ENCODE data around the gene KMT2C. TPM values are rescaled to one million over a fixed set of nuclear protein-coding genes. Genes with fewer than 3 reads are reported as not detected.

The KMT2C gene
- total and polyA plus RNA-seq, 2 of the 13 experiments (the other 11 are each of a cell fraction or from before 2014, with no cell fraction given) = 7.1 to 14.4 TPM

- TF ChIP-seq SIX1 (CRISPR knock-in tag; IDR thresholded peaks at IDR 0.05; ENCODE audit: borderline replicate concordance) (no peak), GFI1 (CRISPR knock-in tag; IDR thresholded peaks at IDR 0.05; ENCODE audit: borderline replicate concordance) (peak; percentile 54; the same call in 1 of the 2 replicates), ZUFSP (CRISPR knock-in tag; IDR thresholded peaks at IDR 0.05; ENCODE audit: borderline replicate concordance) (no peak), ZNF609 (CRISPR knock-in tag; IDR thresholded peaks at IDR 0.05; ENCODE audit: borderline replicate concordance) (no peak), JUNB (CRISPR knock-in tag; IDR thresholded peaks at IDR 0.05; ENCODE audit: borderline replicate concordance) (no peak), CTCF (CRISPR knock-in tag; IDR thresholded peaks at IDR 0.05) (no peak), ZBTB3 (CRISPR knock-in tag; IDR thresholded peaks at IDR 0.05; ENCODE audit: borderline replicate concordance, low read depth) (no peak), SMAD3 (CRISPR knock-in tag; IDR thresholded peaks at IDR 0.05) (no peak), CENPX (CRISPR knock-in tag; IDR thresholded peaks at IDR 0.05) (no peak), ATF7-NPFF (CRISPR knock-in tag; IDR thresholded peaks at IDR 0.05; ENCODE audit: low read depth) (no peak; the same call in 1 of the 2 replicates), MYNN (CRISPR knock-in tag; IDR thresholded peaks at IDR 0.05; ENCODE audit: low read depth) (no peak), RBAK (CRISPR knock-in tag; IDR thresholded peaks at IDR 0.05) (no peak), CBFB (CRISPR knock-in tag; IDR thresholded peaks at IDR 0.05) (peak; percentile 80; the same call in 1 of the 2 replicates), DPF2 (CRISPR knock-in tag; IDR thresholded peaks at IDR 0.05; ENCODE audit: borderline replicate concordance, low read depth) (no peak), USF2 (IDR thresholded peaks at IDR 0.05; ENCODE audit: low read depth, low read length) (no peak), USF2 (CRISPR knock-in tag; IDR thresholded peaks at IDR 0.05; ENCODE audit: borderline replicate concordance) (0 out of 2 replicates have a peak, but pooled peaks have one; percentile 11)
Measured at GRCh38 chr7:152464312-152465118, 28.7 kb upstream of the KMT2C start (continued).
